Karpas-422 (cell line): ENCODE results near the gene PACRG. TPM values are rescaled to one million over a fixed set of nuclear protein-coding genes. Genes with fewer than 3 reads are reported as not detected.

Experiments used
- DNase-seq: peaks from one replicate; pipeline ENCODE4 v3.0.0-alpha.2; 2015
- H2AFZ ChIP-seq: fragments of 200-600 bp; sonication (generic); 2 replicates; pipeline ENCODE4 v1.6.1; 2014; ENCODE audit warnings: antibody characterized with exemption, low read length, mixed read lengths
- H3K27ac ChIP-seq: fragments of 200-600 bp; sonication (generic); 2 replicates; pipeline ENCODE4 v1.5.1; 2014; ENCODE audit warnings: mild to moderate bottlenecking, low read length, moderate library complexity
- H3K27me3 ChIP-seq: fragments of 200-600 bp; sonication (generic); 2 replicates; pipeline ENCODE4 v1.6.1; 2014; ENCODE audit warnings: low read length, mixed read lengths
- H3K36me3 ChIP-seq: fragments of 200-600 bp; sonication (generic); 2 replicates; pipeline ENCODE4 v1.6.1; 2014; ENCODE audit warnings: low read length, mixed read lengths; ENCODE audit not compliant: insufficient read depth
- H3K4me1 ChIP-seq: fragments of 200-600 bp; sonication (generic); 2 replicates; pipeline ENCODE4 v1.6.1; 2014; ENCODE audit warnings: mild to moderate bottlenecking, low read length, mixed read lengths
- H3K4me2 ChIP-seq: fragments of 200-600 bp; sonication (generic); 2 replicates; pipeline ENCODE4 v1.6.1; 2014; ENCODE audit warnings: low read length, low read depth, mild to moderate bottlenecking; ENCODE audit not compliant: poor library complexity, severe bottlenecking
- H3K4me3 ChIP-seq: fragments of 200-600 bp; sonication (generic); 2 replicates; pipeline ENCODE4 v1.5.1; 2014; ENCODE audit warnings: mild to moderate bottlenecking, antibody characterized with exemption, low read length, mixed read lengths
- H3K79me2 ChIP-seq: fragments of 200-600 bp; sonication (generic); 2 replicates; pipeline ENCODE4 v1.6.1; 2014; ENCODE audit warnings: mild to moderate bottlenecking, low read length, mixed read lengths
- H3K9ac ChIP-seq: fragments of 200-600 bp; sonication (generic); 2 replicates; pipeline ENCODE4 v1.6.0; 2014; ENCODE audit warnings: low read length
- H3K9me2 ChIP-seq: fragments of 200-600 bp; sonication (generic), shearing (Covaris generic); replicated peaks from 2 replicates; pipeline ENCODE4 v1.6.0; 2014; ENCODE audit warnings: mild to moderate bottlenecking, low read length, moderate library complexity; ENCODE audit not compliant: insufficient read depth
- H3K9me3 ChIP-seq: fragments of 300-700, 200-600 bp; sonication (generic); 2 replicates; pipeline ENCODE4 v1.6.1; 2014; ENCODE audit warnings: low read length, mixed read lengths
- H4K20me1 ChIP-seq: fragments of 200-600 bp; sonication (generic); 2 replicates; pipeline ENCODE4 v1.6.1; 2014; ENCODE audit warnings: mild to moderate bottlenecking, antibody characterized with exemption, low read length, low read depth; ENCODE audit not compliant: insufficient read depth
- total RNA-seq: library from RNA; depleted of rRNA; stranded (reverse); fragments of >200 nt; shearing (Covaris generic); gene quantifications from 2 replicates; pipeline ENCODE4 v1.2.3, GENCODE V29; 2014; ENCODE audit warnings: low replicate concordance

The PACRG gene
- total RNA-seq, 1 experiment from 2014 or later = not detected

DNA sequence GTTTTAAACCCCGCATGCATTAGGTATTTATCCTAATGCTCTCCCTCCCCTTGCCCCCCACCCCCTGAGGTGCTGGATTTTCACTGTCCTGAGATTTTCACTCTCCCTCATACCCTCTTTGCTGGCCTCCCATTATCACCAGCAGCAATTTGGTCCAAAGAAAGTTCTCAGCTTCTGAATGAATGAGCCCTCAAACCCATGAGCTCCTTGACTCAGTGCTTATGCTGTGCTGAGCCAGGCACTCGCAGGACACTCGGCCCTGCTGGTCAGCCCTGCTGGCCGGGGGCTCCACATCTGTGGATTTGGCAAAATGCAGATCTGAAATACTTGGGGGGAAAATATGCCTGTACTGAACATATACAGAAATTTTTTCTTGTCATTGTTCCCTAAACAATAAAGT lies 533.6 kb downstream of the PACRG start:
- no peak overlapping the region for H3K9ac ChIP-seq
- H3K4me2 ChIP-seq = no peak overlapping the region
- H3K4me1 ChIP-seq = no peaks in the 10 kb centered on the region
- no peaks in the 10 kb centered on the region for H3K27me3 ChIP-seq
- no peak overlapping the region for H2AFZ ChIP-seq
- no peak overlapping the region for H3K4me3 ChIP-seq
- no peaks in the 10 kb centered on the region for H4K20me1 ChIP-seq
- H3K27ac ChIP-seq = no peak overlapping the region
- DNase-seq = no peak
- H3K36me3 ChIP-seq = no peaks in the 10 kb centered on the region
- H3K79me2 ChIP-seq = no peaks in the 10 kb centered on the region
- H3K9me2 ChIP-seq = no peaks in the 10 kb centered on the region; the same call in 1 of the 2 replicates
- H3K9me3 ChIP-seq = peaks cover 9% of the 10 kb centered on the region

DNA sequence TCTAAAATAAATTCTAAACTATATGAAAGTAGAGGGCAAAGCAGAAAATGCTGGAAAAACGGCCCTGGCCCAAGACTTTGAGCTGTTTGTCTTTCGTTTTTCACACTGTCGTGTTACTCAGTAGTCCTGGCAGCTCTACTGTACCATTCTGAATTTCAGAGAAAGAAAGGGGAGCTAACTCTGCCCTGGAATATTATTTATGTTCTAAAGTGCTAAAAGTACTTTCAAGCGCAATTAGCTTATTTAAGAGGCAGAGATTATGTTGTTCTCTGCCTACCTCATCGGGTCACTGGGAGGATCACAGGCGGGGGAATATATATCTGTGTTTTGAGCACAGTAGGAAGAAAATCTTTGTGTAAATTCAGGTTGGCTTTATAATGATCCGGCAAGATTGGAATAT lies 534.3 kb downstream of the PACRG start:
- Histone ChIP-seq H3K4me2 (no peak overlapping the region), H3K9ac (no peak overlapping the region), H2AFZ (no peak overlapping the region), H3K9me3 (peaks cover 9% of the 10 kb centered on the region), H4K20me1 (no peaks in the 10 kb centered on the region), H3K9me2 (no peaks in the 10 kb centered on the region; the same call in 1 of the 2 replicates), H3K27me3 (no peaks in the 10 kb centered on the region), H3K79me2 (no peaks in the 10 kb centered on the region), H3K4me1 (no peaks in the 10 kb centered on the region), H3K4me3 (no peak overlapping the region), H3K27ac (no peak overlapping the region), H3K36me3 (no peaks in the 10 kb centered on the region)
- no peak for DNase-seq

- Histone ChIP-seq H3K4me2 (no peak overlapping the region), H3K4me1 (no peaks in the 10 kb centered on the region), H3K27me3 (no peaks in the 10 kb centered on the region), H3K9ac (no peak overlapping the region), H3K9me3 (peaks cover 9% of the 10 kb centered on the region), H3K27ac (no peak overlapping the region), H2AFZ (no peak overlapping the region), H3K79me2 (no peaks in the 10 kb centered on the region), H4K20me1 (no peaks in the 10 kb centered on the region), H3K36me3 (no peaks in the 10 kb centered on the region), H3K9me2 (no peaks in the 10 kb centered on the region; the same call in 1 of the 2 replicates), H3K4me3 (no peak overlapping the region)
- no peak for DNase-seq
Observed at GRCh38 chr6:163263196-163263595, 535.4 kb downstream of the PACRG start.

DNA sequence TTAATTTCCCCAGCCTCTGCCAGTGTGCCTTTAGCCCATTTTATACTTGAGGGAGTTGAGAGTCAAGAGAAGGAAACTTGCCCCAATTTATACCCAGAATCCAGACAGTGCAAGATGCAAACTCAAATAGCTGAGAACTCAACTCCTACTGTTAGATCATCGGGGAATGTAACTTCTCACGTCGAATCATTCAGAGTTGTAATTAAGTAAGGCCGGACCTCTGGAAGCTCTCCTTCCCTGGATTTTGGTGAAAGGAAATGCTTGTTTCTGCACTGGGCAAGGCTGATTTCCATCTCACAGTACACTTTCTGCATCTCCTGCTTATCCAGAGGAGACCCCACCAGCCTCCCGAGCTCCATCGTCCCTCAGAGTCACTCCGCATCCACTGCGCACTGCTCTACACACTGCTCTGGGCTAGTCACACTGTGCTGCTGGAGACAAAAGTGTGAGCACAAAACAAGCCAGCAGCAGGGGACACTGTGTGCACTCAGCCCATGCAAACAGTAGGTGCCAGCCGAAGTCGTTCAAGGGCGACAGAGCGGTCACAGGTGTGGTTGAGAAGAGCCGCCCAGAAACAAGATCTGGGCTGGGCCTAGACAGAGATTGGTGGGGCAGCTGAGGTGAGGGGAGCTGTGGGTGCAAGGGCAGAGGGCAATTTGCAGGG lies 536.4 kb downstream of the PACRG start:
- Histone ChIP-seq H3K4me2 (no peak overlapping the region), H3K4me1 (no peaks in the 10 kb centered on the region), H3K9me2 (no peaks in the 10 kb centered on the region; the same call in 1 of the 2 replicates), H3K9me3 (peaks cover 9% of the 10 kb centered on the region), H3K27ac (no peak overlapping the region), H4K20me1 (no peaks in the 10 kb centered on the region), H3K79me2 (no peaks in the 10 kb centered on the region), H3K27me3 (no peaks in the 10 kb centered on the region), H3K4me3 (no peak overlapping the region), H3K36me3 (no peaks in the 10 kb centered on the region), H2AFZ (no peak overlapping the region), H3K9ac (no peak overlapping the region)
- DNase-seq = no peak

DNA sequence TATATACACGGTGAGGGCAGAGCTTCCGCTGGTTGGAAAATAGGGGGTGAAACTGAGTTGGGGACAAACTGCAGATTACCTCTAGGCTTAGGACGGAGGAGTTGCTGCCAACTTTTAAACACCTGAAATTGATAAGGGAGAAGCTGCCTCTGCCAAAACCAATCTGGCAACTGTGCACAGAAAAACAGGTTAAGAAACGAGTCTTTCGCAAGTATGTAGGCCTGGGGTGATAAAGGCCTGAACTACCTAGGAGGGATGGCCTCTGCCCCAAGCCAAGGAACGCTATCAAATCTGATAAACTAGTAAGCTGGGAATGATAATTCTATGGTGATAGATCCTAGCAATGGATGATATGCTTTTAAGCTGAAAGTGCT lies 536.9 kb downstream of the PACRG start:
- H3K9ac ChIP-seq = no peak overlapping the region
- H3K4me3 ChIP-seq = no peak overlapping the region
- no peak overlapping the region for H3K27ac ChIP-seq
- no peaks in the 10 kb centered on the region for H3K4me1 ChIP-seq
- H3K36me3 ChIP-seq = no peaks in the 10 kb centered on the region
- no peaks in the 10 kb centered on the region for H4K20me1 ChIP-seq
- no peak overlapping the region for H2AFZ ChIP-seq
- H3K9me2 ChIP-seq = no peaks in the 10 kb centered on the region; the same call in 1 of the 2 replicates
- no peaks in the 10 kb centered on the region for H3K27me3 ChIP-seq
- H3K4me2 ChIP-seq = no peak overlapping the region
- DNase-seq = no peak
- no peaks in the 10 kb centered on the region for H3K79me2 ChIP-seq
- H3K9me3 ChIP-seq = peaks cover 9% of the 10 kb centered on the region

GRCh38 chr6:163281634-163282033 lies 553.9 kb downstream of the PACRG start:
- no peak overlapping the region for H3K4me3 ChIP-seq
- no peak overlapping the region for H3K9ac ChIP-seq
- peaks cover 25% of the 10 kb centered on the region for H3K9me3 ChIP-seq
- no peak for DNase-seq
- no peaks in the 10 kb centered on the region for H3K27me3 ChIP-seq
- H3K36me3 ChIP-seq = no peaks in the 10 kb centered on the region
- H3K79me2 ChIP-seq = no peaks in the 10 kb centered on the region
- no peak overlapping the region for H3K27ac ChIP-seq
- no peak overlapping the region for H2AFZ ChIP-seq
- H3K9me2 ChIP-seq = no peaks in the 10 kb centered on the region
- no peaks in the 10 kb centered on the region for H4K20me1 ChIP-seq
- no peak overlapping the region for H3K4me2 ChIP-seq
- H3K4me1 ChIP-seq = no peaks in the 10 kb centered on the region

DNA sequence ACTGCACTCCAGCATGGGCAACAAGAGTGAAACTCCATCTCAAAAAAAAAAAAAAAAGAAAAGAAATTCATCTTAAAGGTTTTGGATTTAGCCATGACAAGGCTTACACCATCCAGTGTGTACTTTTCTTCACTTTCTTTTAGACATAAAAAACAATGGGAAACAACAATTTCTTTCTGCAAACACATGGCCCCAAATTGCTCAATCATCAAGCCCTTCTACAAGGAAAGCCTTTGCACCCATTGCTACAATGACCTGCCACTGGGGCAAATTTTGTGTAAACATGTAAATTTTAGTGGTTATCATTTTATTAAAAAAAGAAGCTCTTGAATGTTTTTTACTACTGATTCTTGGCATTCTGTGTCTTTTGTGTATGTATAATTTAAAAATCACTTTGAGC lies 554.9 kb downstream of the PACRG start:
- Histone ChIP-seq H3K4me1 (no peaks in the 10 kb centered on the region), H3K27ac (no peak overlapping the region), H3K36me3 (no peaks in the 10 kb centered on the region), H3K79me2 (no peaks in the 10 kb centered on the region), H3K9me2 (no peaks in the 10 kb centered on the region), H2AFZ (no peak overlapping the region), H3K4me2 (no peak overlapping the region), H3K9ac (no peak overlapping the region), H3K9me3 (peaks cover 25% of the 10 kb centered on the region), H3K4me3 (no peak overlapping the region), H3K27me3 (no peaks in the 10 kb centered on the region), H4K20me1 (no peaks in the 10 kb centered on the region)
- no peak for DNase-seq

- Histone ChIP-seq H3K9me3 (peaks cover 25% of the 10 kb centered on the region), H3K4me3 (no peak overlapping the region), H3K36me3 (no peaks in the 10 kb centered on the region), H3K79me2 (no peaks in the 10 kb centered on the region), H3K9ac (no peak overlapping the region), H4K20me1 (no peaks in the 10 kb centered on the region), H3K4me1 (no peaks in the 10 kb centered on the region), H2AFZ (no peak overlapping the region), H3K4me2 (no peak overlapping the region), H3K27ac (no peak overlapping the region), H3K27me3 (no peaks in the 10 kb centered on the region), H3K9me2 (no peaks in the 10 kb centered on the region)
- no peak for DNase-seq
Observed at GRCh38 chr6:163284151-163284550, 556.4 kb downstream of the PACRG start.
